ENCODE results near the gene BAX.
A peak's percentile ranks its signal among the peaks of the same experiment; 100 is the strongest.
"Not testable (repeated sequence)": the region's sequence is repeated elsewhere in the genome, so short reads cannot be mapped to it uniquely, and the experiment has no call there.

Gene BAX

DNA sequence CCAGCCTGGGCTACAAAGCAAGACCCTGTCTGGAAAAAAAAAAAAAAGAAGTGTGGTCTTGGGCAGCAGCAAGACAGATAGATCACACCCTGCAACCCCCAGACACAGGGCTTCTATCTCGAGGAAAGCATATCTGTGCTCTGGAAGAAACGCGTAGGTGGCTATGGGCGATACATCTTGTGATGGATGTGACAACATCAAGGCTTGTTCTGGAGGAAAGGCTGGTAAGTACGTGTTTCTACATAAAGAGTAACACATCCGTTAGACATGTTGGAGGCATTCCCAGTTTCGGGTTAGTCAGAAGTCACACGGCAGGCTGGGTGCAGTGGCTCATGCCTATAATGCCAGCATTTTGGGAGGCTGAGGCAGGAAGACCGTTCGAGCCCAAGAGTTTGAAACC, 27.8 kb upstream of the BAX start:
- Histone ChIP-seq H3K9me2 (replicated peaks; ENCODE audit: insufficient read depth, low read length) (no peaks in the 10 kb centered on the region), H2AFZ (ENCODE audit: low read length) (no peak overlapping the region), H3K4me1 (ENCODE audit: low read length) (no peaks in the 10 kb centered on the region), H3K9me3 (replicated peaks; ENCODE audit: insufficient read depth, low read length) (no peaks in the 10 kb centered on the region), H3K9ac (ENCODE audit: low read length) (no peak overlapping the region), H3F3A (ENCODE audit: insufficient read depth, low read length) (no peaks in the 10 kb centered on the region; the same call in 1 of the 2 replicates), H3K4me2 (ENCODE audit: low read depth, low read length) (no peak overlapping the region), H3K36me3 (replicated peaks; ENCODE audit: insufficient read depth, low read length) (no peaks in the 10 kb centered on the region), H3K27me3 (replicated peaks; ENCODE audit: insufficient read depth, low read length) (no peaks in the 10 kb centered on the region), H3K4me3 (ENCODE audit: low read length) (no peak overlapping the region), H3K79me2 (ENCODE audit: low read length) (no peaks in the 10 kb centered on the region), H4K20me1 (ENCODE audit: insufficient read depth, low read length) (no peaks in the 10 kb centered on the region), H3K27ac (ENCODE audit: low read length) (no peak overlapping the region)
- no peak for DNase-seq
- TF ChIP-seq EZH2phosphoT487 (IDR thresholded peaks at IDR 0.05; ENCODE audit: low read length): no peak
- no peak for TF ChIP-seq EZH2 (optimal IDR thresholded peaks at IDR 0.05; ENCODE audit: low read depth, low read length)
- TF ChIP-seq, protein P1, sequence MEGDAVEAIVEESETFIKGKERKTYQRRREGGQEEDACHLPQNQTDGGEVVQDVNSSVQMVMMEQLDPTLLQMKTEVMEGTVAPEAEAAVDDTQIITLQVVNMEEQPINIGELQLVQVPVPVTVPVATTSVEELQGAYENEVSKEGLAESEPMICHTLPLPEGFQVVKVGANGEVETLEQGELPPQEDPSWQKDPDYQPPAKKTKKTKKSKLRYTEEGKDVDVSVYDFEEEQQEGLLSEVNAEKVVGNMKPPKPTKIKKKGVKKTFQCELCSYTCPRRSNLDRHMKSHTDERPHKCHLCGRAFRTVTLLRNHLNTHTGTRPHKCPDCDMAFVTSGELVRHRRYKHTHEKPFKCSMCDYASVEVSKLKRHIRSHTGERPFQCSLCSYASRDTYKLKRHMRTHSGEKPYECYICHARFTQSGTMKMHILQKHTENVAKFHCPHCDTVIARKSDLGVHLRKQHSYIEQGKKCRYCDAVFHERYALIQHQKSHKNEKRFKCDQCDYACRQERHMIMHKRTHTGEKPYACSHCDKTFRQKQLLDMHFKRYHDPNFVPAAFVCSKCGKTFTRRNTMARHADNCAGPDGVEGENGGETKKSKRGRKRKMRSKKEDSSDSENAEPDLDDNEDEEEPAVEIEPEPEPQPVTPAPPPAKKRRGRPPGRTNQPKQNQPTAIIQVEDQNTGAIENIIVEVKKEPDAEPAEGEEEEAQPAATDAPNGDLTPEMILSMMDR (IDR thresholded peaks at IDR 0.05; ENCODE audit: low read length): no peak

DNA sequence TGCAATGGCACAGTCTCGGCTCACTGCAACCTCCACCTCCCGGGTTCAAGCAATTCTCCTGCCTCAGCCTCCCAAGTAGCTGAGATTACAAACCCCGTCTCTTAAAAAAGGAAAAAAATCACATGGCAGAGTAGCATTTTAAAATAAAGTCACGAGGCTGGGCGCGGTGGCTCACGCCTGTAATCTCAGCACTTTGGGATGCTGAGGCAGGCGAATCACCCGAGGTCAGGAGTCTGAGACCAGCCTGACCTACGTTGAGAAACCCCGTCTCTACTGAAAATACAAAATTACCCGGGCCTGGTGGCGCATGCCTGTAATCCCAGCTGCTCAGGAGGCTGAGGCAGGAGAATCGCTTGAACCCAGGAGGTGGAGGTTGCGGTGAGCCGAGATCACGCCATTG, 27.0 kb upstream of the BAX start:
- not testable (repeated sequence) for H3K9me2 ChIP-seq (replicated peaks; ENCODE audit: insufficient read depth, low read length); H3K4me2 ChIP-seq (ENCODE audit: low read depth, low read length); H3F3A ChIP-seq (ENCODE audit: insufficient read depth, low read length); H3K27me3 ChIP-seq (replicated peaks; ENCODE audit: insufficient read depth, low read length); H3K36me3 ChIP-seq (replicated peaks; ENCODE audit: insufficient read depth, low read length); H3K4me1 ChIP-seq (ENCODE audit: low read length); DNase-seq; H3K27ac ChIP-seq (ENCODE audit: low read length); H3K9ac ChIP-seq (ENCODE audit: low read length); H4K20me1 ChIP-seq (ENCODE audit: insufficient read depth, low read length); H3K9me3 ChIP-seq (replicated peaks; ENCODE audit: insufficient read depth, low read length); H3K4me3 ChIP-seq (ENCODE audit: low read length); H3K79me2 ChIP-seq (ENCODE audit: low read length); H2AFZ ChIP-seq (ENCODE audit: low read length)

DNA sequence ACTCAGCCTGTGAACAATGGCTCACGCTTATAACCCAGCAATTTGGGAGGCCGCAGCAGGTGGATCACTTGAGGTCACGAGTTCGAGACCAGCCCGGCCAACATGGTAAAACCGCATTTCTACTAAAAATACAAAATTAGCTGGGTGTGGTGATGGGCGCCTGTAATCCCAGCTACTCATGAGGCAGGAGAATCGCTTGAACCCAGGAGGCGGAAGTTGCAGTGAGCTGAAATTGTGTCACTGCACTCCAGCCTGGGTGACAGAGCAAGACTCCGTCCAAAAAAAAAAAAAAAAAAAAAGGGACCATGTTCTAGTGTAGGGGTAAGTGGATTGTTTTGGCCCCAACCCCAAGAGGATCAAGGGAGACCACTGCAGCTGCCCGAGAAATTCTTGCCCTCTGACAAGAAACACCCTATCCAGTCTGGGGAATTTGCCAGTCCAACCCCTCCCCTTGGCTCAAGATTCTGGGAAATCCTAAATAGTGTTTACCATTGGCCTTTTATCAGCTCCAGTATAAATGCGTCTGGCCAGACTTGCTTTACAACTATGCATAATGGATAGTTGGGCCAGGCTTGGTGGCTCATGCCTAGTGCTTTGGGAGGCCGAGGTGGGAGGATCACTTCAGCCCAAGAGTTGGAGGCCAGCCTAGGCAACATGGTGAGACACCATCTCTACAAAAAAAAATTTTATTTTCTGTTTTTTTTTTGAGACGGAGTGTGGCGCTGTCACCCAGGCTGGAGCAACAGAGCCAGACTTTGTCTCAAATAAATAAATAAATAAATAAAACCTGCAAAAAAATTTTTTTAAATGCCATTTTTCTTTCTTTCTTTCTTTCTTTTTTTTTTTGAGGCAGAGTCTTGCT, 26.3 kb upstream of the BAX start:
- Histone ChIP-seq H3K36me3 (replicated peaks; ENCODE audit: insufficient read depth, low read length) (no peaks in the 10 kb centered on the region), H3K9me2 (replicated peaks; ENCODE audit: insufficient read depth, low read length) (no peaks in the 10 kb centered on the region), H3K79me2 (ENCODE audit: low read length) (no peaks in the 10 kb centered on the region), H3K27ac (ENCODE audit: low read length) (no peak overlapping the region), H3K4me2 (ENCODE audit: low read depth, low read length) (no peak overlapping the region), H2AFZ (ENCODE audit: low read length) (no peak overlapping the region), H3F3A (ENCODE audit: insufficient read depth, low read length) (no peaks in the 10 kb centered on the region; the same call in 1 of the 2 replicates), H3K27me3 (replicated peaks; ENCODE audit: insufficient read depth, low read length) (no peaks in the 10 kb centered on the region), H3K9ac (ENCODE audit: low read length) (no peak overlapping the region), H3K4me1 (ENCODE audit: low read length) (0 out of 2 replicates have a peak, but pooled peaks cover 4% of the 10 kb centered on the region), H3K9me3 (replicated peaks; ENCODE audit: insufficient read depth, low read length) (no peaks in the 10 kb centered on the region), H3K4me3 (ENCODE audit: low read length) (no peak overlapping the region), H4K20me1 (ENCODE audit: insufficient read depth, low read length) (no peaks in the 10 kb centered on the region)
- no peak for DNase-seq
- TF ChIP-seq, protein P1 (IDR thresholded peaks at IDR 0.05; ENCODE audit: low read length): no peak
- TF ChIP-seq EZH2 (optimal IDR thresholded peaks at IDR 0.05; ENCODE audit: low read depth, low read length) (no peak), EZH2phosphoT487 (IDR thresholded peaks at IDR 0.05; ENCODE audit: low read length) (no peak)

DNA sequence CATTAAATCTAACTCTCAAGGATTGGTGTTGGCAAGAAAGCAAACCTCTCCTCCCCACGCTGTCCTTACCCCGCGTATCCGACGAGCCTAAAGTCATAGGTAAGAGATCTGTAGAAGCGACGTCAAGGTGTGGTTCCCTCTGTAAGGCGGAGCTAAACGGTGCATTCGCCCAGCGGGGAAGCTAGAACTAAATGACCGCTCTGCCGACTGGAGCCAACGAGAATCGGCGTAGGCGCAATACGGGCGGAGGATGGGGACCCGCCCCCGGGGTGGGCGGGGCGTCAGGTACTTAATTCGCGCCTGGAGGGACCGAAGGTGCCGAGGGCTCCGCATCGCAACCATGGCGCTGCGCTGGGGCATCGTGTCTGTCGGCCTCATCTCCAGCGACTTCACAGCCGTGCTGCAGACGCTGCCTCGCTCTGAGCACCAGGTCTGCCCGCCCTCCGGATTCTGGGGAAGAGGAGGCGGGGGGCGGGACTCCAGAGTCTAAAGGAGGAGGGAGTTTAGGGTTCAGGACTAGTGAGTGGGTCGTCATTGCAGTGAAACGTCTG, 21.2 kb upstream of the BAX start, which contains the start of gene DHDH:
TSS of gene DHDH (plus strand) at position 318 of the 551 bp plus-strand sequence. CDS start at position 341, 23 bp downstream.
- peak within 1 kb of the TSS; percentile 89 for H3K4me2 ChIP-seq (ENCODE audit: low read depth, low read length)
- no peak within 1 kb of the TSS for H3K27ac ChIP-seq (ENCODE audit: low read length)
- peak; percentile 95 for DNase-seq

More for the DNA sequence above, 21.2 kb upstream of the BAX start, which contains the start of gene DHDH:
- Histone ChIP-seq H3K4me3 (ENCODE audit: low read length) (peak within 1 kb of the TSS; percentile 59), H3F3A (ENCODE audit: insufficient read depth, low read length) (no peaks in the 10 kb centered on the region), H3K9me2 (replicated peaks; ENCODE audit: insufficient read depth, low read length) (no peaks in the 10 kb centered on the region), H3K9me3 (replicated peaks; ENCODE audit: insufficient read depth, low read length) (no peaks in the 10 kb centered on the region), H3K9ac (ENCODE audit: low read length) (peak within 1 kb of the TSS; percentile 14; the same call in 1 of the 2 replicates), H3K79me2 (ENCODE audit: low read length) (no peaks in the 10 kb centered on the region), H4K20me1 (ENCODE audit: insufficient read depth, low read length) (no peaks in the 10 kb centered on the region), H3K27me3 (replicated peaks; ENCODE audit: insufficient read depth, low read length) (no peaks in the 10 kb centered on the region), H2AFZ (ENCODE audit: low read length) (peak within 1 kb of the TSS; percentile 69), H3K36me3 (replicated peaks; ENCODE audit: insufficient read depth, low read length) (no peaks in the 10 kb centered on the region), H3K4me1 (ENCODE audit: low read length) (0 out of 2 replicates have a peak, but pooled peaks cover 4% of the 10 kb centered on the region)
- TF ChIP-seq, protein P1 (IDR thresholded peaks at IDR 0.05; ENCODE audit: low read length): no peak
- no peak for TF ChIP-seq EZH2phosphoT487 (IDR thresholded peaks at IDR 0.05; ENCODE audit: low read length)
